Sigmoid colon (tissue), 4 donors: Measurements from ENCODE around the gene CDK19.

ENCODE experiments used
- POLR2A ChIP-seq, 2 donors: fragments of 450-650 bp; IDR thresholded peaks; one replicate each; pipeline ENCODE4 v1.6.1; 2016; ENCODE audit warnings: antibody characterized with exemption in 2 of 2, mild to moderate bottlenecking in 2 of 2, moderate library complexity in 2 of 2
- POLR2AphosphoS5 ChIP-seq, 4 donors: sonication (generic); formaldehyde crosslinking; IDR thresholded peaks; one replicate each; pipeline ENCODE4 v1.6.1; 2017; ENCODE audit warnings: antibody characterized with exemption in 4 of 4
- TF ChIP-seq, protein P1 (sequence below), 4 experiments: fragments of 450-650 bp in 3 of 4; fragments of 200-600 bp in 1 of 4; IDR thresholded peaks; one replicate each; pipeline ENCODE4 v1.5.1; 2016 to 2019; ENCODE audit warnings: antibody characterized with exemption in 4 of 4, mild to moderate bottlenecking in 3 of 4, moderate library complexity in 2 of 4

DNA sequence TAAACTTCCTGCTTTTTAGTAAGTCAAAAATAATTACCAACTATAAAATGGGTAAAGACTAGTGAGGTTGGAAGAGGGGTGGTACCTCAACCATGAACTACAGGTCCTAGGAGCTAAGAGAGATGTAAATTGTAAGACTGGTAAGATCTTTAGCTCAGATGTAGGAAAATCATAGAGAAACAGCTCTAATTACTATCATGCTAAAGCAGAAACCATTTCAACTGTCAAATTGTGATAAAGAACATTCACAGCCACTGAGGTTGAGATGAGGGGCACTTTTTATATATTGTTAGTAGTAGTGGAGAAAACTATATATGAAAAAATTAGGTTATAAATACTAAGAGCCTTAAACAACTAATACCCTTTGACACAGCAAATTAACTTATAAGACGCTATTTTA, 20.0 kb downstream of the CDK19 start:
- TF ChIP-seq POLR2A (IDR thresholded peaks at IDR 0.05), result no peak
- TF ChIP-seq, protein P1, sequence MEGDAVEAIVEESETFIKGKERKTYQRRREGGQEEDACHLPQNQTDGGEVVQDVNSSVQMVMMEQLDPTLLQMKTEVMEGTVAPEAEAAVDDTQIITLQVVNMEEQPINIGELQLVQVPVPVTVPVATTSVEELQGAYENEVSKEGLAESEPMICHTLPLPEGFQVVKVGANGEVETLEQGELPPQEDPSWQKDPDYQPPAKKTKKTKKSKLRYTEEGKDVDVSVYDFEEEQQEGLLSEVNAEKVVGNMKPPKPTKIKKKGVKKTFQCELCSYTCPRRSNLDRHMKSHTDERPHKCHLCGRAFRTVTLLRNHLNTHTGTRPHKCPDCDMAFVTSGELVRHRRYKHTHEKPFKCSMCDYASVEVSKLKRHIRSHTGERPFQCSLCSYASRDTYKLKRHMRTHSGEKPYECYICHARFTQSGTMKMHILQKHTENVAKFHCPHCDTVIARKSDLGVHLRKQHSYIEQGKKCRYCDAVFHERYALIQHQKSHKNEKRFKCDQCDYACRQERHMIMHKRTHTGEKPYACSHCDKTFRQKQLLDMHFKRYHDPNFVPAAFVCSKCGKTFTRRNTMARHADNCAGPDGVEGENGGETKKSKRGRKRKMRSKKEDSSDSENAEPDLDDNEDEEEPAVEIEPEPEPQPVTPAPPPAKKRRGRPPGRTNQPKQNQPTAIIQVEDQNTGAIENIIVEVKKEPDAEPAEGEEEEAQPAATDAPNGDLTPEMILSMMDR (IDR thresholded peaks at IDR 0.05), result no peak
- TF ChIP-seq POLR2AphosphoS5 (IDR thresholded peaks at IDR 0.05), result no peak
